OCI-LY1 (cell line): ENCODE data around the gene BICD1.

ENCODE experiments used
- EZH2 ChIP-seq: fragments of 200-600 bp; sonication (generic), shearing (Covaris generic); IDR thresholded peaks from 2 replicates; pipeline ENCODE4 v1.8.0; 2017; ENCODE audit warnings: borderline replicate concordance, mixed run types, mild to moderate bottlenecking, antibody characterized with exemption, low read length, moderate library complexity, mixed read lengths
- TF ChIP-seq, protein P1 (sequence below): fragments of 200-600 bp; sonication (generic), shearing (Covaris generic); IDR thresholded peaks from 2 replicates; pipeline ENCODE4 v1.5.1; 2017; ENCODE audit warnings: mild to moderate bottlenecking, antibody characterized with exemption, low read length, moderate library complexity, mixed read lengths

DNA sequence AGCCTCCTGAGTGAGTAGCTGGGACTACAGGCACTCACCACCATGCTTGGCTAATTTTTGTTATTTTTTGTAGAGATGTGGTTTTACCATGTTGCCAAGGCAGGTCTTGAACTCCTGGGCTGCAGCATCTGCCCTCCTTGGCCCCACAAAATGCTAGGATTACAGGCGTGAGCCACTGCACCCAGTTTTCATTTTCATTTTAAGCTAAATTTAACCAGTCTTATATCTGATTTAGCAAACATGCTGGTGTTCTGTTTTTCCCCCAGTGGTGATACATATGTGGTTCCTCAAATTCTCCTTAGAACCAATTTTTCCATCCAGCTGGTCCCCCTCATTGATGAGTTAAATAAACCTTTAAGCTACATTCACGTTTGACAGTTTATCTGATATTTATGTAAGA, 43.8 kb upstream of the BICD1 start:
- no peak for TF ChIP-seq EZH2
- TF ChIP-seq, protein P1, sequence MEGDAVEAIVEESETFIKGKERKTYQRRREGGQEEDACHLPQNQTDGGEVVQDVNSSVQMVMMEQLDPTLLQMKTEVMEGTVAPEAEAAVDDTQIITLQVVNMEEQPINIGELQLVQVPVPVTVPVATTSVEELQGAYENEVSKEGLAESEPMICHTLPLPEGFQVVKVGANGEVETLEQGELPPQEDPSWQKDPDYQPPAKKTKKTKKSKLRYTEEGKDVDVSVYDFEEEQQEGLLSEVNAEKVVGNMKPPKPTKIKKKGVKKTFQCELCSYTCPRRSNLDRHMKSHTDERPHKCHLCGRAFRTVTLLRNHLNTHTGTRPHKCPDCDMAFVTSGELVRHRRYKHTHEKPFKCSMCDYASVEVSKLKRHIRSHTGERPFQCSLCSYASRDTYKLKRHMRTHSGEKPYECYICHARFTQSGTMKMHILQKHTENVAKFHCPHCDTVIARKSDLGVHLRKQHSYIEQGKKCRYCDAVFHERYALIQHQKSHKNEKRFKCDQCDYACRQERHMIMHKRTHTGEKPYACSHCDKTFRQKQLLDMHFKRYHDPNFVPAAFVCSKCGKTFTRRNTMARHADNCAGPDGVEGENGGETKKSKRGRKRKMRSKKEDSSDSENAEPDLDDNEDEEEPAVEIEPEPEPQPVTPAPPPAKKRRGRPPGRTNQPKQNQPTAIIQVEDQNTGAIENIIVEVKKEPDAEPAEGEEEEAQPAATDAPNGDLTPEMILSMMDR: peak; percentile 11; the same call in 1 of the 2 replicates
